ENCODE data around the gene MYL7. TPM values are rescaled to one million over a fixed set of nuclear protein-coding genes. Genes with fewer than 3 reads are reported as not detected.
A peak's percentile ranks its signal among the peaks of the same experiment; 100 is the strongest.

MYL7 gene
- polyA plus RNA-seq, 3 donors: not detected

DNA sequence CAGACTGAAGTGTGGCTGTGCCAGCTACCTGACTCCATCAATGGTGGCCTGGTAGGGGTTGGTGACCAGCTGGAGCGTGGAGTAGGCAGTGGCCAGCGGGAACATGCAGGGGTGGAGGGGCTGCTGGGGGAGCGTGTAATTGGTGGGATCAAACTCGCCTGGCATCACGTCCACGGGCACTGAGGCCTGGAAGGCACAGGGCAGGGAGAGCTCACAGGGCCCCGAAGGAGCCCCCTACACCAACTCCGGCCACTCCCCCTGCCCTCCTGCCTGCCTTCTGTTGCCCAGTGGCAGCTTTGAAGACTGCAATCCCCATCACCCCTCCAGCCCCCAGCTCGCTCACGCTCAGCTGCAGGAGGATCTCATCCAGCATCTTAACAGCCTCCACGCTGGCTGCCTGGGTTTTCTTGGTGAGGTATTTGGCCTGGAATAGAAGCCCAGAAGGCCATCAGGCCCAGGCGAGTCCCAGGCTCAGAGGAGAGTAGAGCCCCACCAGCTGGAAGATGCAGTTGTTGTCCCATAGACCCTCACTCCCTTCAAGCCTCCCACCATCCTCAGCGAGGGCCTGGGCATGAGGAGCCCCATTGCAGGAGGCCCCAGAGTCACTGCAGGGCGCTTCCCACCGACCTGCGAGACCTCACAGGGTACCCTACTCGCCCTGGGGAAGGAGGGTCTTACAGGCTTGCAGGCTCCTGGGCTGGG, 24.9 kb downstream of the MYL7 start:
- 98% methylated on average over 7 of the region's 17 CpGs for WGBS (ENCODE audit: insufficient coverage)
- no peak for DNase-seq
- Histone ChIP-seq H3K27me3 (ENCODE audit: control insufficient read depth in 2 of 2, insufficient read depth in 2 of 2, low read length in 2 of 2) (no peaks in the 10 kb centered on the region), H2AFZ (ENCODE audit: insufficient read depth, low read depth, low read length, poor library complexity, severe bottlenecking) (no peak overlapping the region), H3K4me2 (replicated peaks; ENCODE audit: extremely low read depth, low read length, poor library complexity, severe bottlenecking) (no peak overlapping the region), H3K79me2 (ENCODE audit: insufficient read depth, low read length) (no peaks in the 10 kb centered on the region), H3K36me3 (replicated peaks in 1 of 2; ENCODE audit: control insufficient read depth in 1 of 2, insufficient read depth in 2 of 2, low read length in 2 of 2) (peaks cover 16 to 22% of the 10 kb centered on the region in 2 donors), H3K4me1 (ENCODE audit: control insufficient read depth in 1 of 2, insufficient read depth in 2 of 2, low read length in 2 of 2) (no peaks in the 10 kb centered on the region), H3K4me3 (replicated peaks in 1 of 3; ENCODE audit: low read depth in 2 of 3, low read length in 3 of 3) (no peak overlapping the region), H3K9me3 (replicated peaks in 1 of 2; ENCODE audit: control insufficient read depth in 1 of 2, insufficient read depth in 1 of 2, low read length in 2 of 2) (no peaks in the 10 kb centered on the region), H3K27ac (ENCODE audit: low read depth in 1 of 2, low read length in 2 of 2) (no peak overlapping the region), H4K20me1 (ENCODE audit: insufficient read depth, low read length) (no peaks in the 10 kb centered on the region), H3K9ac (ENCODE audit: insufficient read depth, low read length, poor library complexity, severe bottlenecking) (no peak overlapping the region)
- H3K27ac Mint-ChIP-seq: no peak overlapping the region
- TF ChIP-seq, protein P1, sequence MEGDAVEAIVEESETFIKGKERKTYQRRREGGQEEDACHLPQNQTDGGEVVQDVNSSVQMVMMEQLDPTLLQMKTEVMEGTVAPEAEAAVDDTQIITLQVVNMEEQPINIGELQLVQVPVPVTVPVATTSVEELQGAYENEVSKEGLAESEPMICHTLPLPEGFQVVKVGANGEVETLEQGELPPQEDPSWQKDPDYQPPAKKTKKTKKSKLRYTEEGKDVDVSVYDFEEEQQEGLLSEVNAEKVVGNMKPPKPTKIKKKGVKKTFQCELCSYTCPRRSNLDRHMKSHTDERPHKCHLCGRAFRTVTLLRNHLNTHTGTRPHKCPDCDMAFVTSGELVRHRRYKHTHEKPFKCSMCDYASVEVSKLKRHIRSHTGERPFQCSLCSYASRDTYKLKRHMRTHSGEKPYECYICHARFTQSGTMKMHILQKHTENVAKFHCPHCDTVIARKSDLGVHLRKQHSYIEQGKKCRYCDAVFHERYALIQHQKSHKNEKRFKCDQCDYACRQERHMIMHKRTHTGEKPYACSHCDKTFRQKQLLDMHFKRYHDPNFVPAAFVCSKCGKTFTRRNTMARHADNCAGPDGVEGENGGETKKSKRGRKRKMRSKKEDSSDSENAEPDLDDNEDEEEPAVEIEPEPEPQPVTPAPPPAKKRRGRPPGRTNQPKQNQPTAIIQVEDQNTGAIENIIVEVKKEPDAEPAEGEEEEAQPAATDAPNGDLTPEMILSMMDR (IDR thresholded peaks at IDR 0.05): no peak
- H3K4me3 Mint-ChIP-seq: no peak overlapping the region
- H3K27me3 Mint-ChIP-seq (ENCODE audit: low read depth in 3 of 3): no peaks in the 10 kb centered on the region
- H3K4me1 Mint-ChIP-seq: peaks cover 2% of the 10 kb centered on the region
- peaks cover 0 to 8% (median 3%) of the 10 kb centered on the region in 7 donors for H3K9me3 Mint-ChIP-seq
- intact Hi-C loops (cut with micrococcal nuclease): no loop called here
- peaks cover 34 to 53% of the 10 kb centered on the region in 2 donors for H3K36me3 Mint-ChIP-seq

DNA sequence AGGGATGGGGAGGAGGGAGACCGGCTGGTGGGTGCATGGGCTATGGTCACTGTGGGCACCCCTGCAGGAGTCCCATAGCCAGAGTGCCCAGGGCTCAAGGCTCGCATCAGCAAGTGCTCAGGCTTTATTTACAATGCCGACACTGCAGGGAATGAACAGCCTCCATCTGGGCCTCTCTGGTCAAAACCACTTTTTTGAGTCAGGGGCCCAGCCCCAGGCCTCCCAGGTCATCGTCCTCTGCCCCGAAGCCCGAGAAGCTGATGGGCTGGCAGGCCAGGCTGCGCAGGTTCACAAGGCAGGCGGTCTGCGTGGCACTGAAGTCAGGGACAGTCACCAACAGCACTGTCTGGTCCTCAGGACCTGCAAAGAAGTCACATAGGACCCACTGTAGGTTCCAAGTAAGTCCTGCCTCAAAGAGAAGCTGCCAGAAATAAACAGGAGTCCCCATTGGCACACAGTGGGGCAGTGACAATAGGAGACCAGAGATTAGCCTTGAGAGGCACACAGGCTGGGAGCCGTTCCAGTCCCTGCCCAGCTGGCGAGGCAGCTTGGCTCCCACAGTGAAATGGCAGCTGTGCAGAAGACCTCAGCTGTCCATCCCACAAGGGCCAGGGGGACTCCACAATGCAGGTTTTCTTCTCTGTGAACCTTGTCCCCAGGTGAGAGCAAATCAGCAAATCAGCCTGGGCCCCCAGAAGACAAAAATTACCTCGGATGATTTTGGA, 26.4 kb downstream of the MYL7 start:
- WGBS (ENCODE audit: insufficient coverage): over 99% methylated on average over 10 of the region's 12 CpGs
- Mint-ChIP-seq H3K9me3 (peaks cover 0 to 8% (median 3%) of the 10 kb centered on the region in 7 donors), H3K27ac (peak overlapping the region in 2 of 7 donors; percentile 28 to 60), H3K4me3 (no peak overlapping the region), H3K36me3 (peaks cover 23 to 47% of the 10 kb centered on the region in 2 donors), H3K27me3 (ENCODE audit: low read depth in 3 of 3) (no peaks in the 10 kb centered on the region), H3K4me1 (peaks cover under 1% of the 10 kb centered on the region)
- Histone ChIP-seq H3K9ac (ENCODE audit: insufficient read depth, low read length, poor library complexity, severe bottlenecking) (no peak overlapping the region), H3K4me1 (ENCODE audit: control insufficient read depth in 1 of 2, insufficient read depth in 2 of 2, low read length in 2 of 2) (no peaks in the 10 kb centered on the region), H3K4me2 (replicated peaks; ENCODE audit: extremely low read depth, low read length, poor library complexity, severe bottlenecking) (no peak overlapping the region), H3K4me3 (replicated peaks in 1 of 3; ENCODE audit: low read depth in 2 of 3, low read length in 3 of 3) (no peak overlapping the region), H3K79me2 (ENCODE audit: insufficient read depth, low read length) (no peaks in the 10 kb centered on the region), H3K9me3 (replicated peaks in 1 of 2; ENCODE audit: control insufficient read depth in 1 of 2, insufficient read depth in 1 of 2, low read length in 2 of 2) (no peaks in the 10 kb centered on the region), H2AFZ (ENCODE audit: insufficient read depth, low read depth, low read length, poor library complexity, severe bottlenecking) (no peak overlapping the region), H4K20me1 (ENCODE audit: insufficient read depth, low read length) (no peaks in the 10 kb centered on the region), H3K27ac (ENCODE audit: low read depth in 1 of 2, low read length in 2 of 2) (no peak overlapping the region), H3K27me3 (ENCODE audit: control insufficient read depth in 2 of 2, insufficient read depth in 2 of 2, low read length in 2 of 2) (no peaks in the 10 kb centered on the region), H3K36me3 (replicated peaks in 1 of 2; ENCODE audit: control insufficient read depth in 1 of 2, insufficient read depth in 2 of 2, low read length in 2 of 2) (peaks cover 16 to 19% of the 10 kb centered on the region in 2 donors)
- intact Hi-C loops (cut with micrococcal nuclease): no loop called here
- TF ChIP-seq, protein P1 (IDR thresholded peaks at IDR 0.05): no peak
- DNase-seq: no peak
